ENCODE results near the gene ANKRD28.

The ANKRD28 gene

GRCh38 chr3:15666277-15666676, 131.5 kb downstream of the ANKRD28 start:
- DNase-seq (ENCODE audit: low read depth in 2 of 3, low spot score in 1 of 3): no peak

DNA sequence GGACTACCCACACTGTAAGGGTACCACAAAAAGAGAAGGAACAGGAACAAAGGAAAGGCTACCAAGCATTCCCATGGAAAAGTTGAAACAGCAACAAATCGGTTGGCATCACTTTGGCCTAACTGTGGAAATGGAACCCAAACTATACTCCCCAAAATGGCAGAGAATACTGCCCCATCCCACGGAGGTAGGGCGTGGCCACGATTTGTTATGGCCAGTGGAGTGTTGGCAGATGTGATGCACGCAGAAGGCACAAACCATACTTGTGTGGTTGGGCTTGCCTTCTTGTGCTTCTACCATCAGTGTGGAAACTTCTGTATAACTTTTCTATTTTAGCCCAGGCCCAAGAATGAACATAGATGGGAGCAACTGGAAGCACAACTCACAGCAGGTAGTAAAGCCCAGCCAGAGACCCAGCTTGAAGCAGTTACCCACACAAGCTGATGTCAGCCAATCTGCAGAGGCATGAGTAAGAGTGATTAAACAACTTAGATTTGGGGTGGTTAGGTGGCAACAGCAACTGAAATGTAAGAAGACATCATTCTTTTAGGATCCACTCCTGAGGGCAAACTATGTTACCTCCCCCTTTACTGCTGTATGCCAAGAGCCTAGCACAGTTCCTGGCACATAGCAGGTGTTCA, 132.1 kb downstream of the ANKRD28 start:
- no peak for DNase-seq (ENCODE audit: low read depth in 2 of 3, low spot score in 1 of 3)

GRCh38 chr3:15664144-15664543, 133.6 kb downstream of the ANKRD28 start:
- no peak for DNase-seq (ENCODE audit: low read depth in 2 of 3, low spot score in 1 of 3)

DNA sequence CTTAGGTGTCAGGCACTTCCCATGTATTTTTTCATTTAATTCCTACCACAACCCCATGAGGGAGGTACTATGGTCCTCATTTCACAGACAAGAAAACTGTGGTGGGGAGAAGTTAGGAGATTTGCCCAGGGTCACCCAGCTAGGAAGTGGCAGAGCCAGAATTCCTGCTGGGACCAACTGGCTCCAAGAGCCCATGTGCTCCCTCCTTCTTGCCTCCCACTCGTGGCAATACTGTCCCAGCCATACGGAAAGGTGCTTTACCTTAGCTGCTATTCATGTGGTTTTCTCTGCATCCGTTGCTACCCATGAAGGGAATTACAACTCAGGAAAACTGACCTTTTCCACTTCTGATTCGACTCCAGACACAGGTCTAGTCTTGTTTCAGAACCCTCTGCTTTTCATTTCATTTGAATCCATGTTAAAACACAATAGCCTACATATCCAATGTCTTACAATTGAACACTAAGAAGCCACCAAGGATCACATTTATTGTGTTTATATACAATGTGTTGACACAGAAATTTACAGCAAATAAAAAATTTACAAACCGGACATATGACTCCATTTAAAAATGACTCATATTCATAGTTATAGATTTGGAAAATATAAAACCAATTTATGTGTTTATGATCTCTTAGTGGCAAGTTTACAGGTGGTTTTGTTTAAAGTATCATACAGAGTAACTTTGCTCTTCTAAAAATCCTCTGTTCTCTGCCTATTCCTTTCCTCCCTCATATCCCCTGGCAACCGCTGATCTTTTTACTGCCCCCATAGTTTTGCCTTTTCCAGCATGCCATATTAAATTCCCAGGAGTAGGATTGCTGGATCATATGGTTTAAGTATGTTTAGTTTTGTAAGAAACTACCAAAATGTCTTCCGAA, 137.5 kb downstream of the ANKRD28 start:
- no peak for DNase-seq (ENCODE audit: low read depth in 2 of 3, low spot score in 1 of 3)

GRCh38 chr3:15659254-15659975, 138.4 kb downstream of the ANKRD28 start:
- DNase-seq (ENCODE audit: low read depth in 2 of 3, low spot score in 1 of 3): no peak

DNA sequence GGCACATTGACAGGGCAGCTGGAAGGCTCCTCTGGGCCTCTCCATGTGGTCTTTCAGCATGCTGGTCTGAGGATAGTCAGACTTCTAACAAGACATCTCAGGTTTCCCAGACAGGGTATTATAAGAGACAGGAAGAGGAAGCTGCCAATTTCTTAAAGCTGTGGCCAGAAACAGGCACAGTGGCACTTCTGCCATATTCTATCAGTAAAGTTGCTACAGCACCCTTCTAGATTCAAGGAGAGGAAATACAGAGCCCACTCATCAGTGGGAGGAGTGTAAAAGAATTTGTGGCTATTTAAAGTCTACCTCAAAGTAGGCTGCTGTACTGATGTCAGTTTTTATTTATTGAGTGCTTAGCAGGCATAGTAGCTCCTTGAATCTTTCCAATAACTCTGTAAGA, 140.8 kb downstream of the ANKRD28 start:
- no peak for DNase-seq (ENCODE audit: low read depth in 2 of 3, low spot score in 1 of 3)

DNA sequence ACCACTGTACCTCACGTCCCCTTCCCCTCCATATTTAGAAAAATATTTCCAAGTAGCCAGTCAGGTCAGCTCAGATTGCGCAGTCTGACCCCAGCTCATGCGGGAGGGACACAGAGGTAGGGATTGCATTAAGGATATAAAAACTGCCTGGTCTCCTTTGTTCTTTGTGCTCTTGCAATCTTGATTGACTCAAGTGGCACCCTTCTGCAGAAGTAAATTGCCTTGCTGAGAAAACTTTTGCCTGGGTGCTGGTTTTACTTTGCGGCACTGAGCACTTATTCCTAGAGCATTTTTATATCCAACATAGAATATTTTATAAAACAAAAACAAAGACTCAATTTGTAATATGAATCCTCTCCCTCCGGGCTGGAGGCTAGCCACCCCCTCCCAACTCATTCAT, 141.4 kb downstream of the ANKRD28 start:
- DNase-seq (ENCODE audit: low read depth in 2 of 3, low spot score in 1 of 3): no peak

- no peak for DNase-seq (ENCODE audit: low read depth in 2 of 3, low spot score in 1 of 3)
These were observed 142.9 kb downstream of the ANKRD28 start for GRCh38 chr3:15654891-15655290.

GRCh38 chr3:15654127-15654526, 143.7 kb downstream of the ANKRD28 start:
- DNase-seq (ENCODE audit: low read depth in 2 of 3, low spot score in 1 of 3): no peak

DNA sequence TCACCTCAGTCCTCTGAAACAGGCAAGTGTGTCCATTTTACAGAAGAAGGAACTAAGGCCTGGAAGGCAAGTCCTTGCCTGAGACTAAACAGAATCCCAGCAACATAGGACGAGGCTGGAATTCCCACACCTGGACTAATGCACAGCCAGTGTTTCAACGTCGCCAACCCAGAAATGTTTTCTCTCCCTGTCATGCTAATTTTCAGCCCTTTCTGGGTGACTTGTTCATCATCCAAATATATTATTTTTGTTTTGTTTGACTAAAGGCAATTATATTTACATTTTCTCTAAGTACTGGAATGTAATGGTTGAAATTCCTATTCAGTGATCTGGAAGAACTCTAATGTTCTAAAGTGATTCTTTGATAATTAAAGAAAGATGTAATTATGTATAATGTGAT, 144.5 kb downstream of the ANKRD28 start:
- DNase-seq (ENCODE audit: low read depth in 2 of 3, low spot score in 1 of 3): no peak

DNA sequence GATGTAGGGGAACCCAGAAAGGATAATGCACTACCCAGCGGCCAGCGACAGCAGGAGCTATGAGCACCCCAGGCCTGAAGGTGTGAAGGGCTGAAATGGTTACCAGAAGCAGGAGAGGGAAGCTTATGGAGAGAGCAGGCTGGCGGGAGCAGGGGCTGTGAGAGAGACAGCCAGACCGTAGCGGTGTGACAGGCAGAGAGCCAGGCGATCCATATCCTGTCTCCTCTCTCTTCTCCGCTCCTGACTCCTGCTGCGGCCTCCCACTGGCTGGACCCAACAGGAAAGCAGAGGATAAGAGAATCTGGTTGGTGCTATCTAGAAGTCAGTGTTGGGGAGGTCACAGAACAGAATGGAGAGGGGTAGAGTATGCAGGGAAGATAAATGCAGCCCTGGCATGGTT, 146.4 kb downstream of the ANKRD28 start:
- no peak for DNase-seq (ENCODE audit: low read depth in 2 of 3, low spot score in 1 of 3)

- DNase-seq (ENCODE audit: low read depth in 2 of 3, low spot score in 1 of 3): no peak
These were observed 147.9 kb downstream of the ANKRD28 start for GRCh38 chr3:15649858-15650257.

- no peak for DNase-seq (ENCODE audit: low read depth in 2 of 3, low spot score in 1 of 3)
These were observed 148.4 kb downstream of the ANKRD28 start for GRCh38 chr3:15649341-15649740.

- peak; percentile 49 to 57 (median 51) for DNase-seq (ENCODE audit: low read depth in 2 of 3, low spot score in 1 of 3)
These were observed 150.1 kb downstream of the ANKRD28 start for GRCh38 chr3:15647611-15648167.

- no peak for DNase-seq (ENCODE audit: low read depth in 2 of 3, low spot score in 1 of 3)
These were observed 150.8 kb downstream of the ANKRD28 start for GRCh38 chr3:15646851-15647511.

DNA sequence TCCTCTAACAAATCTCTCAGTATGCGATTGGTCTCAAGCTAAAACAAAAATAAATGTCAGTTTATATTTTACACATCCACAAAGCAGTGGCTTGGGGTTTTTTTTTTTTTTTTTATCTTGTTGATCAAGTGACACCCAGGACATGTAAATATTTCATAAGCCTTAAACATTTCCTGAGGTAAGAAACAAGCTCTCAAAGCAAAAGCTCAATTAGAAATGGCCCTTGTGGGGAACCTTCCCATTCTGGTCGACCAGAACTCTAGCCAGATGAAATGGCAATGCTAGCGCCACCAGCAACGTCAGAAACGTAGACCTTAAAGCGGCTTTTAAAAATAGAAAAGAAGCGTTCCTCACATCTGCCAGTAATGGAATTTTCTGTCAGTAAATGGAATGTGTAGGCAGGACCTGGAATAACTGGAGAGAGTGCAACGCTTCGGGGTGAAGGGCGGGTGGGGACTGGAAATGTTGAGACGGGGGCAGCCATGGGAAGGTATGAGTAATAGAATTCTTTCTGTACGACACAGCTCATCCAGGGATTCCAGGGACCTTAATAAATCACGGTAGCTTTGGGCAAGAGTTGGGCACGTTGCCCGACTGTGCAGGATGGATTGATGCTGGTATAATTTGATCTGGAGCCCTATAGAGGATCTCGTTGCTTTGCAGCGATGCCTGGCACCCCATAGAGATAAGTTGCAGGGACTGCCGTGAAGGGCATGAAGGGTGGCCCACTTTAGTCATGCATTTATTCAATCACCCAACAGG, 151.9 kb downstream of the ANKRD28 start:
- DNase-seq (ENCODE audit: low read depth in 2 of 3, low spot score in 1 of 3): no peak

DNA sequence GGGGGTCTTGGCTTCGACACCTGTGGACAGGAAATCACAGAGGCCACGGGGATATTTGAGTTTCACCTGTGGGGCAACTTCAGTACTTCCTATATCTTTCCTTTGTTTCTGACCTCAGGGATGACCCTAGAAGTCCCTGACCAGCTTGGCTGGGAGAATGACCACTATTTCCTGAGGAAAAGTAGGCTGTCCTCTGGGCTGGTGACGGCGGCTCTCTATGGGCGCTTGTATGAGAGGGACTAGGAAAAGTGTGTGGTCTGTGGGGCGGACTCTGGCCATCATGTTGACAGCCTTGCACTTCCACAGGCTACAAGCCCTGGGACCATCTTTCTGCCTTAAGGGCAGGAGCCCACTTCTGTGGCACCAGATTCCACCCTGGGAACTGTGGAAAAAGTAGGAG, 152.5 kb downstream of the ANKRD28 start:
- no peak for DNase-seq (ENCODE audit: low read depth in 2 of 3, low spot score in 1 of 3)

GRCh38 chr3:15638891-15639262, 158.9 kb downstream of the ANKRD28 start:
- DNase-seq (ENCODE audit: low read depth in 2 of 3, low spot score in 1 of 3): no peak

GRCh38 chr3:15638193-15638890, 159.4 kb downstream of the ANKRD28 start:
- no peak for DNase-seq (ENCODE audit: low read depth in 2 of 3, low spot score in 1 of 3)

Data from stimulated activated CD4-positive, alpha-beta T cell treated with anti-CD3 and anti-CD28 coated beads, Interleukin-12 subunit alpha, Interleukin-12 subunit beta, amount 100 ng/mL, for 48 hours (primary cell).